MM.1S (cell line): ENCODE measurements around the gene CCDC83.

Experiments
- EZH2 ChIP-seq: fragments of 300-600 bp; sonication (generic); optimal IDR thresholded peaks from 2 replicates; pipeline ENCODE3; 2017; ENCODE audit warnings: low read depth, mild to moderate bottlenecking, antibody characterized with exemption, low read length, mixed read lengths
- TF ChIP-seq, protein P1 (sequence below): fragments of 300-600 bp; sonication (generic); IDR thresholded peaks from 2 replicates; pipeline ENCODE4 v1.5.1; 2016; ENCODE audit warnings: antibody characterized with exemption, low read length, mixed read lengths

- TF ChIP-seq, protein P1, sequence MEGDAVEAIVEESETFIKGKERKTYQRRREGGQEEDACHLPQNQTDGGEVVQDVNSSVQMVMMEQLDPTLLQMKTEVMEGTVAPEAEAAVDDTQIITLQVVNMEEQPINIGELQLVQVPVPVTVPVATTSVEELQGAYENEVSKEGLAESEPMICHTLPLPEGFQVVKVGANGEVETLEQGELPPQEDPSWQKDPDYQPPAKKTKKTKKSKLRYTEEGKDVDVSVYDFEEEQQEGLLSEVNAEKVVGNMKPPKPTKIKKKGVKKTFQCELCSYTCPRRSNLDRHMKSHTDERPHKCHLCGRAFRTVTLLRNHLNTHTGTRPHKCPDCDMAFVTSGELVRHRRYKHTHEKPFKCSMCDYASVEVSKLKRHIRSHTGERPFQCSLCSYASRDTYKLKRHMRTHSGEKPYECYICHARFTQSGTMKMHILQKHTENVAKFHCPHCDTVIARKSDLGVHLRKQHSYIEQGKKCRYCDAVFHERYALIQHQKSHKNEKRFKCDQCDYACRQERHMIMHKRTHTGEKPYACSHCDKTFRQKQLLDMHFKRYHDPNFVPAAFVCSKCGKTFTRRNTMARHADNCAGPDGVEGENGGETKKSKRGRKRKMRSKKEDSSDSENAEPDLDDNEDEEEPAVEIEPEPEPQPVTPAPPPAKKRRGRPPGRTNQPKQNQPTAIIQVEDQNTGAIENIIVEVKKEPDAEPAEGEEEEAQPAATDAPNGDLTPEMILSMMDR, result no peak
- no peak for TF ChIP-seq EZH2
Observed at GRCh38 chr11:85823816-85824215, 31.4 kb upstream of the CCDC83 start.
